NCI-H2171 treated with DMSO at 0.1 percent for 48 hours (cell line): Measurements from ENCODE around the gene MGA.

ENCODE experiments used
- DNase-seq: peaks from one replicate; lab custom pipeline; 2025; lab: John Stamatoyannopoulos, UW

The MGA gene

DNA sequence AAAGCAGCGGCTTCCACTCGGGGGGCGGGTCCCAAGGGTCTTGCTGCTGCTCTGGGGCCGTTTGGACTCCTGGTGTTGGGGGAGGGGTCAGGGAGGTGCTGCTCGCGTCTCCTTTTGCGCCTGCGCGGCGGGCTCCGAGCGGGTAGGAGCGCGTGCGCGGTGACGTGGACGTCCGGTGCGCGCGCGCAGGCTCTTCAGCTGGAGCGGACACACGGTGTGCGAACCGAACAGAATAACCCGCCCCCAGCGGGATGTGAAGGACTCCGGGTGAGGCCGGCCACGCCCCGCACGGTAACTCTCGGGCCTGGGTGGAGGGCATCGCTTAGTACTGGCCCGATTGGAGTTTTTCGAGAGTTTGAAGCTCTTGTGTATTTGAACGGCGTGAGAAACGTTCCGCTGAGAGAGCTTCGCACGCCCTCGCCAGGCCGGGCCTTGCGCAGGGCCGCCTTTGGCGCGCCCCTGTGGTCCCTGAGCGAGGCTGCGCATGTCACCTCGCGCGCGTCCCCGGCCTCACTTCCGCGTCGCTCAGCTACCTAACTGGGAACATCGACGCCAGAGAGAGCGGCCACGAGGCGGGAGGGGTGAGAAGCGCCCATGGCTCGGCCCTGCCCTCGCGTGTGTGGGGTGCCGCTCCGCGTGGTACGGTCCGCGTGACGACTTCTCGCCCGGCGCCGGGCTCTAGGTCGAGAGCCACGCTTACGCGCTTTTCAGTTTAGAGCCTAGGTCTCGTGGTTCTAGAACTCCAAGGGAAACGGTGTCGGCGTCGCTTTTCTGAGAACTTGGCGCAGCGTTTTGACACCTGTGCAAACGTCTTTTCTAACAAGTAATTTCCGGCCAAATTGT is at the start of gene MGA:
TSS of gene MGA (plus strand) at position 171 of the 843 bp plus-strand sequence.
- DNase-seq: peak; percentile 85

DNA sequence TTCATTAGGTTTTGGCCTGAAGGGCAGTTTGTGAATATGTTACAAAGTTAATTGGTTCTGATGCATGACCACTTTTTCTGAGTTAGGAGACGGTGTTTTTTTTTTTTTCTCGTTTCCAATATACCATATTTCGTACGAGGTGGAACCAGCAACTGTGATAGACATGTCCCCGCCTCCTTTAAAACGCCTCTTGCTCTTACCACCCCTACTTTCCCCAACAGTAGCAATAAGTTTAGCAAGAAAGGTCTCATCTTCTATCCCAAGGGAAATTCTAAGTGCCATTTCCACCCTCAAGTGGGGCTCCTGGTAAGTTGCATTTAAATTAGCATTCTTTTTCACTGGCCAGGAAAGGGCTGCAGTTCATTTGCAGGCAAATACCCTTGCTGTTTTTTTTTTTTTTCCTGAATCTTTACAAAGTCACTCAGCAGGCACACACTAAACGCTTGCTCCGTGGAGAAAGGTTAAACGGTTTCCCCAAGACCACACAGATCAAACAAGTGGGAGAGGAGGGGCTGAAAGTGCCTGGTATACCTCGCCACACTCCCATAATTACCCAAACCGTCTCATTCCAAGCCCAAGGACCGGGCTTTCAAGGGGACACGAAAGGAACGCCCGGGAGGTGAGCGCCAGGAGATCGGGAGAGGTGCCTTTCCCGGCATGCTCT is 39.5 kb upstream of the MGA start:
- peak; percentile 37 for DNase-seq

DNA sequence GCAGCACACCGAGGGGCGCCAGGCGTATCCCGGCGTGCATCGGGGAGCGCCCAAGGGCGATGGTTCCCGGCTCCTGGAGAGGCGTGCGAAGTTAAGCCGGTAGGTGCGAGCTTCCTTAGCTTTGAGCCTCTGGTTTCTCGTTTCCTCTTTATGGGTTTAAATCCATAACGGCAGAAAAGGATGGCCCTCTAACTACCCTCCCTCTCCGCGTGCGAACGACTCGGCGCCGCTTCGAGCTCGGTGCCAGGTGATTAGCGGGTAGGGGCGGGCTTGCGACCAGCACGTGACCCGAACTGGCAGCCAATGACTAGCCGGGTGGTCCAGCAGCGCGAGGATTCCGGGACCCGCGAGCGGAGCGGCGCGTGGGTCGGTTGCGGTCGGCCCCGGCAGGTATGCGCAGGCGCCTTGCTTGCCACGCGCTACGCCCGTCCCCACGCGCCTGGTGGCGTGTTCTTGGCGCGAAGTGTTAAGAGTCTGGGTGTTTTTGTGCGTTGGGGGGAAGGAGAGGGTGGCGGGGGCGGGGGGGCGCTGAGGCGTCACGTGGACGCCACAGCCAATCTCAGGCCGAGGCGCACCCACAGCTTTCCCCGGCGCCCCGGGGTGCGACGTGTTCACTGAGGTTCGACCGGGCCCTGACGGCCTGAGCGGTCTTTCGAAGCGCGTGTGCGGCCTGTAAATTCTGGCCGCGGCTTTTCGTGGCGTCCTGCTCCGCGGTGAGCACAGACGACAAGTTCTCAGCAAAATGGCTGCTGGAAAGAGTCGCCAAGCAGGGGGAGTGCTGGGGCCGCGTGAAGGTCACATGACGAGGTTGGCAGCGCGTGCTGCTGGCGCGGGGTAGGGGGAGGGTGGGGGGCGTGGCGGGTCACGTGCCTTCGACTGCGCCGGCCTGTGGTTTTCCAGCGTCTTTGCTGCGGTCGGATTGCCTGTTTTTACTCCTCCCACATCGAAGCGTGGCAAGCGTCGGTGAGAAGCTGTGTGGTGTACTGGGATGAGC is 38.7 kb upstream of the MGA start:
- DNase-seq: peak; percentile 93

DNA sequence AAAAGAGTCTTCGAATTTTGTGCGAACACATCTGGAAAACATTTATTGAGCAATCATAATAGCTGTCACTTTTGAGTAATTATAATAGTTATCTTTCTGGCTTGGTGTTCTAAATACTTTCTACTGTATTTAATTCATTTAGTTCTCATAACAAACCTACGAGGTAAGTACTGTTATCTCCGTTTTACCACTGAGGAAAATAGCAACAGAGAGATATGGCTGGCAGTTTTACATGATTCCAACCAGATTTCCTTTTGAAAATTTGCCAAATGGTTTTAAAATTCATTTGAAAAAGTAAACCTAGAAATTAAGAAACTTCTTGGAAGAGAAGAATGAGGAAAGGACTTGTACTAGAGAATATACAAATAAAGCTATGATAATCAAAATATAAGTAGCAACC is 37.3 kb upstream of the MGA start:
- no peak for DNase-seq

DNA sequence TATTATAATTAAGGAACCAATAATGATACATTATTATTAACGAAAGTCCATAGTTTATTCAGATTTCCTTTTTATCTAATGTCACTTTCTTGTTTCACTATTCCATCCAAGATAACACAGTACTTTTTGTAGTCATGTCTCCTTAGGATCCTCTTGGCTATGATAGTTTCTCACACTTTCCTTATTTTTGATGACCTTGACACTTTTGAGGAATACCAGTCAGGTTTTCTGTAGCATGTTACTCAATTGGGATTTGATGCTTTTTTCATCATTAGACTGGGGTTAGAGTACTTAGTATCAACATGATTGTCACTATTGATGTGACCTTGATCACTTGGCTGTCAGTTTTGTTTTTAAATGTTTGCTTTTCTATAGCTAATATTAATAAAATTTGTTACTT is 33.0 kb upstream of the MGA start:
- no peak for DNase-seq

DNA sequence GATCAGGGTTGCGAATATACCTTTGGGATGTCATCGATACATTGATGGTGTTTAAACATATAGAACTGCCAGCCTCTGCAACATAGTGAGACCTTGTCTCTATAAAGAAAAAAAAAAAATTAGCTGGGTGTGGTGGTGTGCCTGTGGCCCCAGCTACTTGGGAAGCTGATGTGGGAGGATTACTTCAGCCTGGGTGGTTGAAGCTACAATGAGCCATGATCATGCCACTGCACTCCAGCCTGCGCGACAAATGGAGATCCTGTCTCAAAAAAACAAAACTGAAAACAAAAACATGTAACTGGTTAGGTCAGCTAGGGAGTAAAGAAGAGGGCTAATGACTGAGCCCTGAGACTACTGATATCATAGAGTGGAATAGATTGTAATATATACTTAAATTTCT is 30.7 kb upstream of the MGA start:
- DNase-seq: no peak

DNA sequence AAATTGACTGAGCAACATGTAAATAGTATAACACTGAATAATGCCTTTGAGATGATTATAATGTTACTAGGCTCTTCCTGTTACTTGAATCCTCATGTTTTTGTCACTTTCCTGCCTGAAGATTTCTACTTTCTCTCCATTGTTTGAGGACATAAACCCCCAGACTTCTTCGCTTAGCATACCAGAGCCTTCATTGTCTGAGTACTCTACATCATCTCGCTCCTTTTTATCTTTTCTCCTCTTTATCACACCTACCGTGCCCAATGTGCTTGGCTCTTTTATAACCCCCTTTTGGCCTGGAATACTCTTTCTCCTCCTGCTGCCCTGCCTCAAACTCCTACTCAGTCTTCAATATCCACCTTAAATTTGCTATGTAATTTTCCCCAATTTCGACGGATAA is 30.3 kb upstream of the MGA start:
- DNase-seq: no peak

DNA sequence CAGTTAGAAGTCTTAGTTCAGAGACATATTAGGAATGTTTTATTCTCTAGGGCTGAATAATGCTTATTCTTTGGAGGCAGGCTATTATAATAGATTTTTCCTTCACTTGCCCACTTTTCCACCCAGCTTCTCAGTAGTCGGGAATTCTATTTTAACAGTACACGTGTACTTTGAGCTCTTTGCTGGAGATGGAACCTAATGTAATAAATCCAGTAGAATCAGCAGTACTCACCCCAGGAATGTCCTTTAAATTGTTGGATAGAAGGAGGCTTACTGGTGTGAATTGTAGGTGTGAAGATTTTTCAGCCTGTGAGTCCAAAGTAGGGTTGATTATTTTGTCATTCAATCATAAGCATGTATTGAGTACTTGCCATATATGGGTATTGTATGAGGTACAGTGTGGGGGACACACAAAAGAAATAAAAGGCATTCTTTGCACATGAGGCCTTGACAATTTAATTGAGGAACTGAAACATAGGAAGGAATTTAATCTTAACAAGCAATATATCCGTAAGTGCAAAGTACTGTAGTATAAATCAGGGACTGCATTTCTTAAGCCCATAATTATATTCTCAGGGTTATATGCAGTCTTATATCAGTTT is 29.5 kb upstream of the MGA start:
- no peak for DNase-seq

DNA sequence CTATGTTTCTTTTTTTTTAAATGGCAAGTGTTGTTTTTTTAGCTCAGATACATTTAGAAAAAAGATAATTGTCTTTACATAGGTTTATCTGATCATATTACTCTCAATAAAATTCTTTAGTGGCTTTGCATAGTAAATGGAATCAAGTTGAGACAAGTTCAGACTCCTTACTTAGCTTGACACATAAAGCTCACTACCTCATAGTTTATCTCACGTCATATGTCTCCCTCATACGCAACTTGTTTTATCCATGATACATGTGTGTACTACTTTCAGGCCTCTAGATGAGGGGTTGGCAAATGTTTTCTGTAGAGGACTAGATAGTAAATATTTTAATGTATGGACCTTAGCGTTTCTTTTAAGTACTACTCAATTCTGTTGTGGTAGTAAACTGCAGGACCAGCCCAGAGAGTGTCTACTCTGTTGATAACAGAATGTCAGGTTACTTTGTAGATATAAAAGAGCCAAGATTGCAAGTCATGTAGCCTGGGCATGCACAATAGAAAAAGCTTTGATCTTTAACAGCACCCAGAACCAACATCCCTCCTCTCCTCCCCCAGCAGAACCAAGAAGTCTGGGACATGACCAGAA is 28.2 kb upstream of the MGA start:
- no peak for DNase-seq

DNA sequence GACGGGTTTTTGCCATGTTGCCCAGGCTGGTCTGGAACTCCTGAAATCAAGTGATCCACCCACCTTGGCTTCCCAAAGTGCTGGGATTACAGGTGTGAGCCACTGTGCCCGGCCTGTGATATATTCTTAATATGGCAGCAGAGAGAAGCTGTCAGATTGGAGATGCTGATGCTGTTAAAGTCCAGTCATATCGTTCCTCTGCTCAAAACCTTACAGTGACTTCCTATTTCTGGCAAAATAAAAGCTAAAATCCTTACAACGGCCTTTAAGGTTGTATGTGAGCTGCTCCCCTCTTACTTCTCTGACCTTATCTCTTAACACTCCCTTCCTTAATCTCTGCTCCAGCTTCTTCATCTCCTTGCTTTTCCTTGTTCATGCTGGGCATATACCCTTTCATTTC is 26.6 kb upstream of the MGA start:
- DNase-seq: no peak

DNA sequence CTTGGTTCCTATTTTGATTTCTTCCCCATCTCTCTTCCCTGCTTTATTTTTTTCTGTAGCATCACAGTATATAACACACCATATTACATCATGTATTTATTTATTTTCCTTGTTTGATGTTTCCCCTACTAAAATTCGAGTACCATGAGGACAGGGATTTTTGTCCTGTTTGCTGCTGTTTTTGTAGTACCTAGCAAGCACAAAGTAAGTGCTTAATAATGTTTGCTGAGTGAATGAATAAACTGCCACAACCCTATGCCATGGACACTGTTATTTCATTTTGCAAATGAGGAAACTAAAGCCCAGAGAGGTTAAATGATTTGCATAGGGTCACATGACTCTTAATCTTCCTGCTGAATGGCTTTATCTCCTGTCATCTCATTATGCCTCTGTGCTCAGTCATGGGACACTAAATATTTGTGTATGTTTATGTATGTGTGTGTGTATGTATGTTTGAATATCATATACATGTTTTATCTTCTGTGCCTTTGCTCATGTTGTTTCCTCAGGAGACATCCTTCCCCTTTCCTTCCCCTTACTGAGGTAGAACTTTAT is 26.1 kb upstream of the MGA start:
- no peak for DNase-seq

DNA sequence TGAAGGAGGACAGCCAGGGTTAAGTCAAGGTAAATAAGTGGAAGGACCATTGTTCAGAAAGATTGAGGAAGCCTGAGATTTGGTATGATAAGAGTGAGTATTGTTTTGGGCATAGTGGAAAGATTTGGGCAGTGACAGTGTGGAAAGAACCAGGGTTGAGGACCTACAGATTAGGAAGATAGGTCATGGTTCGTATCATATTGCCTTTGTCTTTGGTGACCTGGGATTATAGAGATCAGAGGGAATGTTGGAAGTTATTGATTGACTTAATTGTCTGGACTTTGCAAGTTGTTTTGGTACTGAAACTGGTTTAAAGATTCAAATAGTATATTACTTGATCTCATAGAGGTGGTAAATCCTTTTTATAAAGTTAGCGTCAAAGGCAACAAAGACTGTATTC is 23.1 kb upstream of the MGA start:
- no peak for DNase-seq

DNA sequence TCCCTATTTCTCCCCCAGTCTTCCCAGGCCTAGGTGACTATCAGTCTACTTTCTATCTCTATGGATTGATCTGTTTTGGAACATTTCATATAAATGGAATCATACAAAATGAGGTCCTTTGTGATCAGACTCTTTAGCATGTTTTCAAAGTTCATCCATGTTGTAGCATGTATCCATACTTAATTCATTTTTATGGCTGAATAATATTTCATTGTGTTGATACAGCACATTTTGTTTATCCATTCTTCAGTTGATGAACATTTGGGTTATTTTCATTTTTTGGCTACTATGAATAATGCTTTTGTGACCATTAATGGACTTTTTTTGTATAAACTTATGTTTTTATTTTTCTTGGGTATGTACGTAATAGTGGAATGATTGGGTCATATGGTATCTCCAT is 19.2 kb upstream of the MGA start:
- no peak for DNase-seq

DNA sequence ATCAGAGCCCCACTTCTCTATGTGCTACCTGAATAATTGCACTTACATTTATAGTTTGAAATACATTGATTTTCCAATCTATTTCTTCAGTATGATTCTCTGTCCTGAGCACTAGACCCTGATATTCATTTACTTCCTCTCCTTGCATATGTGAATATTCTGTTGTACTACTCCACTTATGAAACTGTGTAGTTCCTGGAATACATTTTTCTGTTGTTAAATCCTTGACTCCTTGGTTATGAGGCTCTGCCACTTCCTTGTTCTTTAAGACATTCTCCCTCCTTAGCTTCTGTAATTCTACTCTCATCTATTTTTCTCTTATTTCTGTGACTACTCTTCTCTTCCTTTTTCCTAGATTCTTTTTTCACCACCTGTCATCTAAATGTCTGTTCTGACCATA is 12.9 kb upstream of the MGA start:
- no peak for DNase-seq

DNA sequence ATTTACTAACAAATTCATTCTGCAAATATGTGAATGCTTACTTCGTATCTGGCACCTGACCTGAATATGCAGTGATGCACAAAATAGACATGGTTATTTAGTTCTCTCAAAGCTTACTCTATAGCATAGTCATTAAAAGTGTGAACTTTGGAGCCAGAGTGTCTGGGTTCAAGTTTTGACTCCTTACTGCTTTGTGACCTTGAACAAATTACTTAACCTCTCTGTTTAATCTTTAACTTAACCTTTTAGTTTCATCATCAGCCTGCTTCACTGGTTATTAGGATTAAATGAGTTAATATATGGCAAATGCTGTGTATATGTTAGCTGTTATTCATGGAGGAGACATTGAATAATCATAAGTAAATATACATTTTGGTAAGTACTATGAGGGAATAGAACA is 12.1 kb upstream of the MGA start:
- no peak for DNase-seq

DNA sequence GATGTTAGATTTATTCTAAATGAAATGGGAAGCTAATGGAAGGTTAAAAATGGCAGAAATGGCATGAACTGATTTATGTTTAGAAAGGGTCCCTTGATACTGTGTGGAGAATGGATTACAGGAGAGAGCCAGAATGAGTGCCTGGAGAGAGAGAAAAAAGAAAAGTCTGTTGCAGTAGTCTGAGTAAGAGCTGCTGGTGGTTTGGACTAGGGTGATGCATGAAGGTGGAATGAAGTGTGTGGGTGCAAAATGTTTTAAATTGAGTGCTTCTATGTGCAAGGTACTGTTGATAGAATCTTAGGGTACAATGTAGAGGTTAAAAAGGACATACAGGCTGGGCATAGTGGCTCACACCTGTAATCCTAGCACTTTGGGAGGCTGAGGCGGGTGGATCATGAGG is 11.4 kb upstream of the MGA start:
- DNase-seq: no peak

DNA sequence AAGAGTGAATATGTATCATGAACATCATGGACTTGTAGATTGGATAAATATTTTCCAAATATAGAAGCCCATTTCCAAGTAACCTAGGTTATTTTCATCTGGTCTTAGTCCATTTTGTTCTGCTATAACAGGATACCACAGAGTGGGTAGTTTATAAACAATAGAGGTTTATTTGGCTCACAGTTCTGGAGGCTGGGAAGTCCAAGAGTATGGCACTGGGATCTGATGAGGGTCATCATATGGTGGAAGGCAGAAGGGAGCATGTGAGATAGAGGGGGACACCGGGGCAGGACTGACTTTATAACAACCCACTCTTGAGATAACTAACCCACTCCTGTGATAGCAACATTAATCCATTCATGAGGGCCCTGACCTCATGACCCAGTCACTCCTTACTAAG is 9.4 kb upstream of the MGA start:
- no peak for DNase-seq

DNA sequence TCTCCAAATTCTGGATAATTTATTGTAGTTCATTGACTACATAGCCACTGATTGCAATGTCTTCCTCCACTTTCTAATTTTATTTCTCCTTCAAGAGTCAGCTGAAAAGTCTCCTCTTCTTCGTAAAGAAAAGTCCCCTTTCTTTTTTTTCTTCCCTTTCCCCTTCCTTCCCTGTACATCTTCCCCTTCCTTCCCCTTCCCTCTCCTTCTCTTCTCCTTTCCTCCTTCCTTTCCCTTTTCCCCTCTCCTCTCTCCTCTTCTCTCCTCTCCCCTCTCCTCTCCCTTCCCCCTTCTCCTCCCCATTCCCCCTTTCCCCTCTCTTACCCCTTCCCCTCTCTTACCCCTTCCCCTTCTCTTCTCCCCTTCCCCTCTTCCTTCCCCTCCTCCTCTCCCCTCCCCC is 8.8 kb upstream of the MGA start:
- DNase-seq: no peak

DNA sequence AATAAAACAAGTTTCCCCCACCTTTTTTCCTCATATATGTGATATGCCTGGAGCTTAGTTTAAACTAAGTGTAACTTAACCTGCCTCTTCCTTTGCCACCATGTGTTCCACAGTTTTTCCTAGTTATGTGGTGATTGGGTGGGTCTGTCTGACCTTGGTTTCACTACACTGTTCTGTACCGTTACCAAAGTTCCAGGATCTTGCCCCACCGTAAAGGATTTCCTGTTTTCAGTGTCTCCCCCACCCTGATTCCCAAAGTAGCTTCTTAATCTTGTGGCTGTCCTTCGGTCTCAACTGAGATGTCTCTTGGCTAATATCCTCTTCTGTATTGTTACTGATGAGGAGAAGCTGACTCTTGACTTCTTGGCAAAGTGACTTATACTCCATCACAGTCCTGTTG is 6.4 kb upstream of the MGA start:
- peak; percentile 31 for DNase-seq

DNA sequence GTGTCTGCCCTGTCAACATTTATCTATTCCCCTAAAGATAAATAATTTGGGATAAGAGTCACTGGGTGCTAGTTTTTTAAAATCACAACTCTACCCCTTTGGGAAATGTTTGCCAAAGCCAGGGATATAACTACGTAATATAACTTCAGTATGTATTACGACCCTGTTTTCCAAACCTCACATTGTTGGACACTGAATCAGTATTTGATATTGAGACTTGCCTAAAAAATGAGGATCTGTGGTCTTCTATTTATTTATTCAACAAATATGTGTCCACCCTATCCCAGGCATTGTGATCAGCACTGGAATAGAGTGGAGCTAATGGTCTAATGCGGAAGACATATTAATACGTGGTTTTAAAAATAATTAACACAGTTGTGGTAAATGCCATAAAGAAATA is 4.5 kb upstream of the MGA start:
- no peak for DNase-seq

DNA sequence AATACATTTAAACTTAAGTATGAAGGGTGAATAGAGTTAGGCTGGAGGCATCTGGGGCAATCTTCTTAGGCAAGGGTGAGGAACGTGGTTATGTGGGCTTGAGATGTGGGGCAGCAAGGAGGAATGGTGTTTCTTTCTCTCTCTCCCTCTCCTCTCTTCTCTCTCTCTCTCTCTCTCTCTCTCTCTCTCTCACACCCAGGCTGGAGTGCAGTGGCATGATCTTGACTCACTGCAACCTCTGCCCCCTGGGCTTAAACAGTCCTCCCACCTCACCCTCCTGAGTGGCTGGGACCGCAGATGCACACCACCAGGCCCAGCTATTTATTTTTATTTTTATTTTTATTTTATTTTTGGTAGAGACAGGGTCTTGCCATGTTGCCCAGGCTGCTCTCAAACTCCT is 4.0 kb upstream of the MGA start:
- DNase-seq: no peak
